ENCODE measurements around the gene CTLA4. TPM values are rescaled to one million over a fixed set of nuclear protein-coding genes. Genes with fewer than 3 reads are reported as not detected.

Gene CTLA4
- total RNA-seq, 1 experiment from 2014 or later = not detected

DNA sequence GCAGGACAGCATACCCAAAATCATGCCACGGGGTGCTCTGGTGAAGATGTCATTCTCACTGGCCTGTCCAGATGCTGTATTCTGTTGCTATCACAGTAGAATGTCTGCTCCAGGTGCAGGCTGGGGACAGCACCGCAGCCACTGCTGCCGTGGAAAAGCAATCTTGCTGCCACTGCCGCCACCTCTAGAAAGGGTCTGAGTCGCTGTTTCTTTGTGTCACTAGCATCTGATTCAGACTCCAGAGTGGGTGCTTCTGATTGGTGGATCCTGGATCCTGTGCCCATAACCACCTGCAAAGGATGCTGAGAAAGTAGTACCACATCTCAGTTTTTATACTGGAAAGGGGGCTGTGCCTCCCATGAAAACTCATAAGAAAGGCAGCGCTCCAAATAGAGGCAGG lies 45.3 kb upstream of the CTLA4 start:
- intact Hi-C loops (cut with micrococcal nuclease; ENCODE audit: unreplicated experiment) = no loop called here
- Mint-ChIP-seq H3K36me3 (ENCODE audit: insufficient read depth, unreplicated experiment) (no peaks in the 10 kb centered on the region), H3K27ac (ENCODE audit: unreplicated experiment) (no peak overlapping the region), H3K4me3 (ENCODE audit: low read depth, unreplicated experiment) (no peak overlapping the region), H3K4me1 (ENCODE audit: low read depth, unreplicated experiment) (peaks cover 8% of the 10 kb centered on the region), H3K9me3 (ENCODE audit: low read depth, unreplicated experiment) (no peaks in the 10 kb centered on the region), H3K27me3 (ENCODE audit: unreplicated experiment) (no peaks in the 10 kb centered on the region)
- CTCF ChIA-PET = no interaction called here
- DNase-seq = no peak
- BruUV-seq (replicated peaks) = no TSS peak
- TF ChIP-seq, protein P1, sequence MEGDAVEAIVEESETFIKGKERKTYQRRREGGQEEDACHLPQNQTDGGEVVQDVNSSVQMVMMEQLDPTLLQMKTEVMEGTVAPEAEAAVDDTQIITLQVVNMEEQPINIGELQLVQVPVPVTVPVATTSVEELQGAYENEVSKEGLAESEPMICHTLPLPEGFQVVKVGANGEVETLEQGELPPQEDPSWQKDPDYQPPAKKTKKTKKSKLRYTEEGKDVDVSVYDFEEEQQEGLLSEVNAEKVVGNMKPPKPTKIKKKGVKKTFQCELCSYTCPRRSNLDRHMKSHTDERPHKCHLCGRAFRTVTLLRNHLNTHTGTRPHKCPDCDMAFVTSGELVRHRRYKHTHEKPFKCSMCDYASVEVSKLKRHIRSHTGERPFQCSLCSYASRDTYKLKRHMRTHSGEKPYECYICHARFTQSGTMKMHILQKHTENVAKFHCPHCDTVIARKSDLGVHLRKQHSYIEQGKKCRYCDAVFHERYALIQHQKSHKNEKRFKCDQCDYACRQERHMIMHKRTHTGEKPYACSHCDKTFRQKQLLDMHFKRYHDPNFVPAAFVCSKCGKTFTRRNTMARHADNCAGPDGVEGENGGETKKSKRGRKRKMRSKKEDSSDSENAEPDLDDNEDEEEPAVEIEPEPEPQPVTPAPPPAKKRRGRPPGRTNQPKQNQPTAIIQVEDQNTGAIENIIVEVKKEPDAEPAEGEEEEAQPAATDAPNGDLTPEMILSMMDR (IDR thresholded peaks at IDR 0.05; ENCODE audit: unreplicated experiment) = no peak

DNA sequence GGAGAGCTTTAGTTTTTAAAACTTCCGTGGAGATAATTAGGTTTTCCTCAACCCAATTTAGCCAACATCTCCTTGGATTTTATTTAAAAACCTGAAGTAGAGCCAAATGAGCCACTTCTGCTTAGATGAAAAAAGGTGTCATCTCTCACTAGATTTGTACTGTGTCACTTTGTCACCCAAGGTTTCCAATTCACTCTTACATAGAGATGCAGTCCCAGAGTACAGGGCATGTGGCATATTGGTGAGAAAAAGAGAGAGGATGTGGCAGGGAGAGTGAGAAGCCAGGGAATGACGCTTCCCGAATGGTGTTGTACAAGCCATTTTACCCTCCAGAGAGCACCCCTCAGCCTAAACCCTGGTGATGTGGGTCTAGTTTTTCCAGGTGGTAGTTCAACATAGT lies 44.4 kb upstream of the CTLA4 start:
- Mint-ChIP-seq H3K9me3 (ENCODE audit: low read depth, unreplicated experiment) (no peaks in the 10 kb centered on the region), H3K27me3 (ENCODE audit: unreplicated experiment) (no peaks in the 10 kb centered on the region), H3K27ac (ENCODE audit: unreplicated experiment) (no peak overlapping the region), H3K4me1 (ENCODE audit: low read depth, unreplicated experiment) (peaks cover 8% of the 10 kb centered on the region), H3K4me3 (ENCODE audit: low read depth, unreplicated experiment) (no peak overlapping the region), H3K36me3 (ENCODE audit: insufficient read depth, unreplicated experiment) (no peaks in the 10 kb centered on the region)
- TF ChIP-seq, protein P1 (IDR thresholded peaks at IDR 0.05; ENCODE audit: unreplicated experiment) = no peak
- intact Hi-C loops (cut with micrococcal nuclease; ENCODE audit: unreplicated experiment) = no loop called here
- no TSS peak for BruUV-seq (replicated peaks)
- CTCF ChIA-PET = no interaction called here
- no peak for DNase-seq

DNA sequence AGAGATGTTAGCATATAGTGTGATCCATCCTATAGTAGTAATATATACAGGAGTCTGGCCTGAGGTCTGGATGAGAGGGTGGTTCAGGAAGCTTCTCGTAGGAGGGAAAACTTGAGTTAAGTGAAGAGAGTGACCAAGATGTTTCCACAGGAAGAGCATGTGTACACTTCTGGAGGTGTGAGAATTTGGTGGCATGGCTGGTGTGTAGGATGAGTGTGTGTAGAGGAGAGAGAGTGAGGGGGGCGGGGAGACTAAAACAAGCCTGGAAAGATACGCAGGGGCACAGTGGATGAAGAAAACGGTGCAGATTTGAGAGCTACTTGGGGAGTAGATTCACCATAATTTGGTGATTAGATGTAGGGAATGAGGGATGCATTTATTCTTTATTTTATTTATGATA lies 43.5 kb upstream of the CTLA4 start:
- H3K36me3 Mint-ChIP-seq (ENCODE audit: insufficient read depth, unreplicated experiment) = no peaks in the 10 kb centered on the region
- H3K9me3 Mint-ChIP-seq (ENCODE audit: low read depth, unreplicated experiment) = no peaks in the 10 kb centered on the region
- TF ChIP-seq, protein P1 (IDR thresholded peaks at IDR 0.05; ENCODE audit: unreplicated experiment) = no peak
- H3K4me3 Mint-ChIP-seq (ENCODE audit: low read depth, unreplicated experiment) = no peak overlapping the region
- CTCF ChIA-PET = interaction anchor here (0.6 to 1.2 kb wide), 3 partner anchors 11 to 302 kb away, joined by 3 to 4 read pairs (median 3); no protein-coding TSS in a partner anchor
- H3K27me3 Mint-ChIP-seq (ENCODE audit: unreplicated experiment) = no peaks in the 10 kb centered on the region
- intact Hi-C loops (cut with micrococcal nuclease; ENCODE audit: unreplicated experiment) = no loop called here
- no peak overlapping the region for H3K27ac Mint-ChIP-seq (ENCODE audit: unreplicated experiment)
- DNase-seq = no peak
- H3K4me1 Mint-ChIP-seq (ENCODE audit: low read depth, unreplicated experiment) = peaks cover 8% of the 10 kb centered on the region
- no TSS peak for BruUV-seq (replicated peaks)

DNA sequence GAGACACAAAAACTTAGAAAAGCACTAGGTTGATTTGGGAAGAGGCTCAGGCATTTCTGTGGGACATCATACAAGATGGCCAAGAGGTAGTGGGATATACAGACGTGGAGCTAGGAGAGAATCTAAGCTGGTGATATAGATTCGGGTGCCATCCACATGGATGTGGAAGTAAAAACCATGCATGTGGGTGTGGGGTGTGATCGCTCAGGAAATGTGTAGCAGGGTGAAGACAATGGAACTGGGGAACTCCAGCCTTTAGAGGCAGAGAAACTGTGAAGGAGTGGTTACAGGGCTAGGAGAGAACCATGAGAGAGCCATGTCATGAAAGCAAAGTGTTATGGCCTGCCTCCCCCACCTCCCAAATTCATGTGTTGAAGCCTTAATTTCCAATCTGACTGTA lies 43.0 kb upstream of the CTLA4 start:
- no TSS peak for BruUV-seq (replicated peaks)
- CTCF ChIA-PET = interaction anchor here (0.6 to 1.2 kb wide), 4 partner anchors 11 to 446 kb away, joined by 3 to 4 read pairs (median 4); no protein-coding TSS in a partner anchor
- TF ChIP-seq, protein P1 (IDR thresholded peaks at IDR 0.05; ENCODE audit: unreplicated experiment) = no peak
- intact Hi-C loops (cut with micrococcal nuclease; ENCODE audit: unreplicated experiment) = no loop called here
- no peaks in the 10 kb centered on the region for H3K9me3 Mint-ChIP-seq (ENCODE audit: low read depth, unreplicated experiment)
- peaks cover 4% of the 10 kb centered on the region for H3K4me1 Mint-ChIP-seq (ENCODE audit: low read depth, unreplicated experiment)
- DNase-seq = no peak
- no peak overlapping the region for H3K4me3 Mint-ChIP-seq (ENCODE audit: low read depth, unreplicated experiment)
- no peaks in the 10 kb centered on the region for H3K36me3 Mint-ChIP-seq (ENCODE audit: insufficient read depth, unreplicated experiment)
- H3K27ac Mint-ChIP-seq (ENCODE audit: unreplicated experiment) = no peak overlapping the region
- no peaks in the 10 kb centered on the region for H3K27me3 Mint-ChIP-seq (ENCODE audit: unreplicated experiment)

Measured in Calu3 (cell line).